Measurements from ENCODE around the gene PLSCR1. TPM values are rescaled to one million over a fixed set of nuclear protein-coding genes. Genes with fewer than 3 reads are reported as not detected.

Gene PLSCR1, protein sequence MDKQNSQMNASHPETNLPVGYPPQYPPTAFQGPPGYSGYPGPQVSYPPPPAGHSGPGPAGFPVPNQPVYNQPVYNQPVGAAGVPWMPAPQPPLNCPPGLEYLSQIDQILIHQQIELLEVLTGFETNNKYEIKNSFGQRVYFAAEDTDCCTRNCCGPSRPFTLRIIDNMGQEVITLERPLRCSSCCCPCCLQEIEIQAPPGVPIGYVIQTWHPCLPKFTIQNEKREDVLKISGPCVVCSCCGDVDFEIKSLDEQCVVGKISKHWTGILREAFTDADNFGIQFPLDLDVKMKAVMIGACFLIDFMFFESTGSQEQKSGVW
- total RNA-seq, result 100 to 1,000 TPM in 1 of 4 donors, 10 to 100 TPM in 3; 40.7 to 221 (median 58.2) TPM

DNA sequence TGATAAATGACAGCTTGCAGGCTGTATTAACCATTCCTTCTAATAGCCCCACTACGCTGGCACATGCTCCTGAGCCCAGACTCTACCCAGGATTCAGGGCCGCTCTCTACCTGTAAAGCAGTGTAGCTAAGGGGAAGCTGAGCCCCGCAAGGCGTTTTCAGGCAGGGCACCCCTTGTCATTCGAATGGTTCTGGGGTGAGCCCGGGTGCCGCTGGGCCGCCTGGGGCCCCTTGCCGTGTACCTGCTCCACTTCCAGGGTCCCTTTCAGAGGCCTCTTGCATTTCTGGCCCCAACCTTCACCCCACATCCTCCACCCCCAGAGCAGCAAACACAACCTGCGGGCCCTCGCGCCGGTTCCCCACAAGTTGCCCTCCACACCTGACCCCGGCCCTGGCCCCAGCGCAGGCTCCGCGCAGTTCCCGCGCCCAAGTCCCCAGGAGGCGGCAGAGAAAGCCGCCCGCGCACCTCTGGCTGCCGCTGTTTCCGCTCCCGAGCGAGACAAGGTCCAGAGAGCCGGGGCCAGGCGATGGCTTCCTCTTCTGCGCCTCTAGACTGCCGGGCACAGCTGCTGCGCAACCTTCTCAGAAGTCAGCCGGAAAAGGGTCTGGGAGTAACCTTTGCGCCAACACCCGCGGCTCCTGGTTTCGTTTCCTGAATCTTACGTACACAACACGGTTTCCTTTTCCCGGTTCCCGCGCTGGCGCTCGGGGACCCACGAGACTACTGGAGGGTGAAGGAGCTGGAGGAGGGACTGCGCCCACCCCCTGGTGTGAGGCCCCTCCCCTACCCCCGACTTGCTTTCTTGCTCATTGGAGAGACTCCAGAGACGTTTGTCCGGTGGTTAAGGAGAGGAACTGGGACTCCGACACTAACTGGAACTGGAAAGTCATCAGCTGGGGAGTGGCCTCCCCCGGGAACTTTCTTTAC, at the start of gene PLSCR1:
PLSCR1 (minus strand) TSS at position 606 of the 927 bp plus-strand sequence. CDS start 8,055 bp downstream, outside the sequence.
- intact Hi-C loops (cut with DNase I), result loop anchor here (5.0 kb wide), 1 partner anchor 77 kb away; the partner anchor contains the start of gene PLSCR2
- Histone ChIP-seq H3K4me1 (peaks cover 12 to 48% (median 46%) of the 10 kb centered on the region in 4 donors), H3K27ac (replicated peaks in 1 of 4) (peak within 1 kb of the TSS; percentile 95 to 98 (median 95)), H3K9me3 (no peaks in the 10 kb centered on the region), H3K27me3 (no peaks in the 10 kb centered on the region), H3K4me3 (peak within 1 kb of the TSS; percentile 81 to 89 (median 86)), H3K36me3 (no peaks in the 10 kb centered on the region)
- whole genome bisulfite sequencing, result 11% methylated on average over 39 of the region's 51 CpGs
- peak; percentile 99 for DNase-seq (ENCODE audit: extremely low spot score)
- TF ChIP-seq POLR2A (IDR thresholded peaks at IDR 0.05; ENCODE audit: low read depth), result peak; percentile 82
- TF ChIP-seq, protein P1, sequence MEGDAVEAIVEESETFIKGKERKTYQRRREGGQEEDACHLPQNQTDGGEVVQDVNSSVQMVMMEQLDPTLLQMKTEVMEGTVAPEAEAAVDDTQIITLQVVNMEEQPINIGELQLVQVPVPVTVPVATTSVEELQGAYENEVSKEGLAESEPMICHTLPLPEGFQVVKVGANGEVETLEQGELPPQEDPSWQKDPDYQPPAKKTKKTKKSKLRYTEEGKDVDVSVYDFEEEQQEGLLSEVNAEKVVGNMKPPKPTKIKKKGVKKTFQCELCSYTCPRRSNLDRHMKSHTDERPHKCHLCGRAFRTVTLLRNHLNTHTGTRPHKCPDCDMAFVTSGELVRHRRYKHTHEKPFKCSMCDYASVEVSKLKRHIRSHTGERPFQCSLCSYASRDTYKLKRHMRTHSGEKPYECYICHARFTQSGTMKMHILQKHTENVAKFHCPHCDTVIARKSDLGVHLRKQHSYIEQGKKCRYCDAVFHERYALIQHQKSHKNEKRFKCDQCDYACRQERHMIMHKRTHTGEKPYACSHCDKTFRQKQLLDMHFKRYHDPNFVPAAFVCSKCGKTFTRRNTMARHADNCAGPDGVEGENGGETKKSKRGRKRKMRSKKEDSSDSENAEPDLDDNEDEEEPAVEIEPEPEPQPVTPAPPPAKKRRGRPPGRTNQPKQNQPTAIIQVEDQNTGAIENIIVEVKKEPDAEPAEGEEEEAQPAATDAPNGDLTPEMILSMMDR (IDR thresholded peaks at IDR 0.05), result no peak
- peak; percentile 92 to 95 for TF ChIP-seq POLR2AphosphoS5 (IDR thresholded peaks at IDR 0.05)
- peak; percentile 93 for TF ChIP-seq EP300 (IDR thresholded peaks at IDR 0.05)

DNA sequence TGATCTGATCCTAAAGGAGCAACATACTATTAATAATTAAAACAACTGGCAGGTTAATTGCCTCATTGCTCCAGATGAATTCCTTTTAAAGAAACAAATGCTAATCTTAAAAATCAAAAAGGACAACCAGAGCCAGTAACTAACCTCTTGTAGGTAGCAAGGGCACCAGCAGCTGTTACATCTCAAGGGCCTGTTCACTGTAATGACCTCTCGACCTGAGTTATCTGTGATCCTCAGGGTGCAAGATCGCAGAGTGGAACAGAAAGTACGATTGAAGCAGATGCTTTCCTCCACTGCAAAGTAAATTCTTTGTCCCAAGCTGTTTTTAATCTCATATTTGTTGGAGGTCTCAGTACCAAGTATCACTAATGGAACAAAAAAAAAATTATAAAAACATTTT, 49.4 kb upstream of the PLSCR1 start:
- Histone ChIP-seq H3K9me3 (no peaks in the 10 kb centered on the region), H3K4me1 (no peaks in the 10 kb centered on the region), H3K27ac (replicated peaks in 1 of 4) (no peak overlapping the region), H3K4me3 (no peak overlapping the region), H3K36me3 (no peaks in the 10 kb centered on the region), H3K27me3 (no peaks in the 10 kb centered on the region)
- TF ChIP-seq POLR2AphosphoS5 (IDR thresholded peaks at IDR 0.05) (no peak), EP300 (IDR thresholded peaks at IDR 0.05) (no peak), POLR2A (IDR thresholded peaks at IDR 0.05; ENCODE audit: low read depth) (no peak)
- TF ChIP-seq, protein P1 (IDR thresholded peaks at IDR 0.05), result no peak
- 89% methylated on average over 3 of the region's 3 CpGs for WGBS
- DNase-seq (ENCODE audit: extremely low spot score), result no peak
- intact Hi-C loops (cut with DNase I), result loop anchor here (5.0 kb wide), 1 partner anchor 49 kb away; no protein-coding TSS in a partner anchor

DNA sequence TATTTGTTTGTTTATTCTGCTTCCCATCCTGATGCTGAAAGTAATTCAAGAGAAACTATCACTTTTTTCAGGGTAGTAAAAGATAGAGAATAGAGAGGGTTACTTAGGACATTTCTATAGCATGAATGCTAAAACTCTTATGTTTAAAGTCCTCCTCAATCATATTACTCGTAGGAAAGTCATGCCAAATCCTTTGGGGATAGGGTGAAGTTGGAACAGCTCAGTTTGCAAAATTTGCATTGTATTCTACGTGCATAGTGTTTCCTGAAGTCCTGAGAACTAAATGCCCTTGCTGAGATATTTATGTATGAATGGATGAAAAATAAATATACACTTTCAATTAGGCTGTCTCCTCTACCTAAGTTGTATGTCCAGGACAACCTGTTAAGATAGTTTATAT, 46.1 kb upstream of the PLSCR1 start:
- no peaks in the 10 kb centered on the region for H3K9me3 ChIP-seq
- no peaks in the 10 kb centered on the region for H3K36me3 ChIP-seq
- 88% methylated on average over 2 of the region's 2 CpGs for WGBS
- H3K4me3 ChIP-seq, result no peak overlapping the region
- H3K27ac ChIP-seq (replicated peaks in 1 of 4), result no peak overlapping the region
- intact Hi-C loops (cut with DNase I), result loop anchor here (5.0 kb wide), 1 partner anchor 52 kb away; no protein-coding TSS in a partner anchor
- TF ChIP-seq POLR2A (IDR thresholded peaks at IDR 0.05; ENCODE audit: low read depth) (no peak), POLR2AphosphoS5 (IDR thresholded peaks at IDR 0.05) (no peak), EP300 (IDR thresholded peaks at IDR 0.05) (no peak)
- TF ChIP-seq, protein P1 (IDR thresholded peaks at IDR 0.05), result no peak
- no peak for DNase-seq (ENCODE audit: extremely low spot score)
- no peaks in the 10 kb centered on the region for H3K4me1 ChIP-seq
- no peaks in the 10 kb centered on the region for H3K27me3 ChIP-seq

DNA sequence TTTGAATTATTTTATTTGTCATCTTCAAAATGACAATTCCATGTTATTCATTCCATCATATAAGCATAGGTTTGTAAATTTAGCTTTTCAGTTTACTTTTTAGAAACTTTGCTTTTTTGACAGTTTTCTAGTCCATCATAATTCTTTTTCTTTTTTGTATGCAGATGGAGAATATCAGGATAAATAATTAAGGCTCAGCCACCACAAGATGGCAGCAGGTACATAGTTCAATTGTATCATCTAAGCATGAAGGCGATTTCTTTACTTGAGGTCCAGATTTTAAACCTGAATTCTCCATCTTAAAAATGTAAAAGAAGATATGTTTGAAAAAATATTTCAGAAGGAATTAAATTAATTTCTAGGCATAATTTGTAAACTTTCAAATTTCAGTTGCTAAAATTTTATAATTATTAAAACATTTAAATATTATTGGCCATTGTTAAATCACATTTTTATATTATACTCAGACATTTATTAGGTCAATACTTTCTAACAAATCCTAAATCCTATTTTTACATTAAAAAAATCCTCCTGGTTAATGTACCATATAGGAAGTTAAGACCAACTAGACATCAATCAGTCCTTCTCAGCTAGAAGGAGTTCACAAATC, 45.6 kb upstream of the PLSCR1 start:
- H3K4me3 ChIP-seq, result no peak overlapping the region
- DNase-seq (ENCODE audit: extremely low spot score), result no peak
- no peaks in the 10 kb centered on the region for H3K27me3 ChIP-seq
- TF ChIP-seq POLR2AphosphoS5 (IDR thresholded peaks at IDR 0.05) (no peak), EP300 (IDR thresholded peaks at IDR 0.05) (no peak), POLR2A (IDR thresholded peaks at IDR 0.05; ENCODE audit: low read depth) (no peak)
- TF ChIP-seq, protein P1 (IDR thresholded peaks at IDR 0.05), result peak in 2 of 3 experiments; percentile 55 to 59
- WGBS, result 13% methylated on average over 1 of the region's 1 CpG
- H3K9me3 ChIP-seq, result no peaks in the 10 kb centered on the region
- H3K4me1 ChIP-seq, result no peaks in the 10 kb centered on the region
- H3K27ac ChIP-seq (replicated peaks in 1 of 4), result no peak overlapping the region
- intact Hi-C loops (cut with DNase I), result loop anchor here (5.0 to 10.0 kb wide), 2 partner anchors 52 to 375 kb away; no protein-coding TSS in a partner anchor
- no peaks in the 10 kb centered on the region for H3K36me3 ChIP-seq
